GM12874 (cell line): ENCODE measurements around the gene WNT3A.

ENCODE experiments used
- CTCF ChIP-seq: IDR thresholded peaks from 2 replicates; pipeline ENCODE4 v1.5.1; 2011; ENCODE audit warnings: low read depth, mild to moderate bottlenecking, control low read depth, low read length, moderate library complexity; ENCODE audit not compliant: insufficient read depth

The WNT3A gene

GRCh38 chr1:228068359-228068758 is 61.6 kb downstream of the WNT3A start:
- TF ChIP-seq CTCF = no peak

GRCh38 chr1:228070173-228070572 is 63.4 kb downstream of the WNT3A start:
- no peak for TF ChIP-seq CTCF

- no peak for TF ChIP-seq CTCF
Measured at GRCh38 chr1:228070851-228071250, 64.1 kb downstream of the WNT3A start.

- TF ChIP-seq CTCF = no peak
Measured at GRCh38 chr1:228071839-228072657, 65.2 kb downstream of the WNT3A start.

- no peak for TF ChIP-seq CTCF
Measured at GRCh38 chr1:228072658-228073043, 65.9 kb downstream of the WNT3A start.

- no peak for TF ChIP-seq CTCF
Measured at GRCh38 chr1:228073061-228073856, 66.5 kb downstream of the WNT3A start.

GRCh38 chr1:228073857-228074545 is 67.2 kb downstream of the WNT3A start:
- no peak for TF ChIP-seq CTCF
